ENCODE data around the gene GRAMD1C.

DNA sequence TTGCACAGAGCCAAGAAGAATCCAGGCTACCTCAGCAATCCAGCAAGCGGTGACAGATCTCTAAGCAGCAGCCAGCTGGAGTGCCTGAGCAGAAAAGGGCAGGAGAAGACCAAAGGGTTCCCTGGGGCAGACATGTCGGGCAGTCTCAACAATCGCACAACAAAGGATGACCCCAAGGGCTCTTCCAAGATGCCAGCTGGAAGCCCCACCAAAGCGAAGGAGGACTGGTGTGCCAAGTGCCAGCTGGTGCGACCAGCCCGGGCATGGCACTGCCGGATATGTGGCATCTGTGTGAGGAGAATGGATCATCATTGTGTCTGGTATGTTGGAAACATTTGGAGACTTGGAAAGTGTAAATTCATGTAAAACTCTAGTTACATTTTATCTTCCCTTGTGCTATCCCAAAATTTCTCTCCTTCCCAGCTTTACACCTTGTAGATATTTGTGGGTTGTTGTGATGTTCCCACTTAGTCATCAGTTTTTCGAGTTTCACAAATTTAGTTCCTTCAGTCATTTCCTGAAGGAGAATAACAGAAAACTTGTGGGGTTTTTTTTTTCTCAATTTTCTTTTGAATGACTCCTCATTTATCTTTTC is 115.6 kb downstream of the GRAMD1C start:
- TF ChIP-seq, protein P1, sequence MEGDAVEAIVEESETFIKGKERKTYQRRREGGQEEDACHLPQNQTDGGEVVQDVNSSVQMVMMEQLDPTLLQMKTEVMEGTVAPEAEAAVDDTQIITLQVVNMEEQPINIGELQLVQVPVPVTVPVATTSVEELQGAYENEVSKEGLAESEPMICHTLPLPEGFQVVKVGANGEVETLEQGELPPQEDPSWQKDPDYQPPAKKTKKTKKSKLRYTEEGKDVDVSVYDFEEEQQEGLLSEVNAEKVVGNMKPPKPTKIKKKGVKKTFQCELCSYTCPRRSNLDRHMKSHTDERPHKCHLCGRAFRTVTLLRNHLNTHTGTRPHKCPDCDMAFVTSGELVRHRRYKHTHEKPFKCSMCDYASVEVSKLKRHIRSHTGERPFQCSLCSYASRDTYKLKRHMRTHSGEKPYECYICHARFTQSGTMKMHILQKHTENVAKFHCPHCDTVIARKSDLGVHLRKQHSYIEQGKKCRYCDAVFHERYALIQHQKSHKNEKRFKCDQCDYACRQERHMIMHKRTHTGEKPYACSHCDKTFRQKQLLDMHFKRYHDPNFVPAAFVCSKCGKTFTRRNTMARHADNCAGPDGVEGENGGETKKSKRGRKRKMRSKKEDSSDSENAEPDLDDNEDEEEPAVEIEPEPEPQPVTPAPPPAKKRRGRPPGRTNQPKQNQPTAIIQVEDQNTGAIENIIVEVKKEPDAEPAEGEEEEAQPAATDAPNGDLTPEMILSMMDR (IDR thresholded peaks at IDR 0.05; ENCODE audit: low read length): no peak
- no peak for TF ChIP-seq EZH2 (IDR thresholded peaks at IDR 0.05; ENCODE audit: borderline replicate concordance, low read length)
